ENCODE results near the gene CHAD. TPM values are rescaled to one million over a fixed set of nuclear protein-coding genes. Genes with fewer than 3 reads are reported as not detected.

CHAD gene
- total and polyA plus RNA-seq, 2 donors (not counting 1 experiment from before 2014, with no cell fraction given), result 3.5 to 4.4 TPM

DNA sequence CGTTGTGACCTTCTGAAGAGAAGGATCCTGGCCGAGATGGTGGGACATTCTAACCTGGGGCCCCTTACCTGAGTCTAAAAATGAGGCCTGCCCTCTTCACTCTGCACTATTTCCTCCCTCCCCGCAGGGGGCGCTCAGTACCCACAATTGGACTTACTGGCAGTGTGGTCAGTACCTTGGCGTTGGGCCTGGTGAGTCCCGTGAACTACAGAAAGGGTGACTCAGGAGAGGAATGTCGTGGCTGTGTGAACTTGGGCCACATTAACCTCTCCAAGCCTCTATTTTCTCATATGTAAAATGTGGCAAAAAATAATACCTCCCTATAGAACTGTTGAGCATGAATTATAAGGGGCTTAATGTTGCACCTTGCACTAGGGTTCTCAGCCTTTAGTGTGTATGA is 13.8 kb upstream of the CHAD start:
- Histone ChIP-seq H3K27me3 (replicated peaks in 1 of 4; ENCODE audit: control extremely low read depth in 1 of 4, control insufficient read depth in 3 of 4, insufficient read depth in 4 of 4, low read length in 3 of 4) (peaks cover 0 to under 1% (median 0%) of the 10 kb centered on the region in 4 experiments), H3K4me1 (ENCODE audit: control insufficient read depth in 2 of 2, insufficient read depth in 2 of 2, low read length in 2 of 2) (peaks cover 13 to 22% of the 10 kb centered on the region in 2 donors), H3K36me3 (replicated peaks in 1 of 2; ENCODE audit: control extremely low read depth in 1 of 2, control insufficient read depth in 1 of 2, extremely low read depth in 1 of 2, insufficient read depth in 2 of 2, low read length in 1 of 2) (peaks cover 6 to 43% of the 10 kb centered on the region in 2 experiments), H3K4me3 (ENCODE audit: control extremely low read depth in 1 of 5, extremely low read depth in 1 of 5, insufficient read depth in 1 of 5, low read depth in 2 of 5, low read length in 4 of 5) (no peak overlapping the region), H3K9me3 (ENCODE audit: control extremely low read depth in 1 of 3, control insufficient read depth in 2 of 3, insufficient read depth in 1 of 3, low read length in 2 of 3) (no peaks in the 10 kb centered on the region), H3K79me2 (ENCODE audit: control insufficient read depth, insufficient read depth, low read length) (no peaks in the 10 kb centered on the region), H3K4me2 (replicated peaks; ENCODE audit: low read depth, low read length, poor library complexity, severe bottlenecking) (no peak overlapping the region), H4K20me1 (ENCODE audit: control insufficient read depth, insufficient read depth, low read length, poor library complexity, severe bottlenecking) (peaks cover 8% of the 10 kb centered on the region), H3K9ac (ENCODE audit: low read length) (no peak overlapping the region), H3K27ac (ENCODE audit: low read length in 2 of 2) (no peak overlapping the region), H2AFZ (ENCODE audit: insufficient read depth, low read depth, low read length, poor library complexity, severe bottlenecking) (no peak overlapping the region)
- CTCF ChIA-PET, result interaction anchor here (0.6 to 4.1 kb wide), 10 partner anchors 10 to 212 kb away, joined by 3 to 19 read pairs (median 5); partner anchors contain the start of gene LRRC59
- DNase-seq, result peak; percentile 68
- Mint-ChIP-seq H3K27ac (peak overlapping the region; percentile 15), H3K4me1 (peaks cover 24% of the 10 kb centered on the region), H3K27me3 (no peaks in the 10 kb centered on the region), H3K9me3 (ENCODE audit: insufficient read depth) (no peaks in the 10 kb centered on the region), H3K4me3 (no peak overlapping the region)
- ATAC-seq (ENCODE audit: low read depth), result peak; percentile 8
- 50% methylated on average over 2 of the region's 7 CpGs for WGBS (ENCODE audit: insufficient coverage)
- intact Hi-C loops (cut with micrococcal nuclease), result loop anchor here (5.0 kb wide), 1 partner anchor 215 kb away; no protein-coding TSS in a partner anchor
- POLR2A ChIA-PET, result no interaction called here
- TF ChIP-seq EZH2 (IDR thresholded peaks at IDR 0.05; ENCODE audit: borderline replicate concordance, insufficient read depth, low read depth, low read length, poor library complexity, severe bottlenecking), result no peak
- TF ChIP-seq, protein P1, sequence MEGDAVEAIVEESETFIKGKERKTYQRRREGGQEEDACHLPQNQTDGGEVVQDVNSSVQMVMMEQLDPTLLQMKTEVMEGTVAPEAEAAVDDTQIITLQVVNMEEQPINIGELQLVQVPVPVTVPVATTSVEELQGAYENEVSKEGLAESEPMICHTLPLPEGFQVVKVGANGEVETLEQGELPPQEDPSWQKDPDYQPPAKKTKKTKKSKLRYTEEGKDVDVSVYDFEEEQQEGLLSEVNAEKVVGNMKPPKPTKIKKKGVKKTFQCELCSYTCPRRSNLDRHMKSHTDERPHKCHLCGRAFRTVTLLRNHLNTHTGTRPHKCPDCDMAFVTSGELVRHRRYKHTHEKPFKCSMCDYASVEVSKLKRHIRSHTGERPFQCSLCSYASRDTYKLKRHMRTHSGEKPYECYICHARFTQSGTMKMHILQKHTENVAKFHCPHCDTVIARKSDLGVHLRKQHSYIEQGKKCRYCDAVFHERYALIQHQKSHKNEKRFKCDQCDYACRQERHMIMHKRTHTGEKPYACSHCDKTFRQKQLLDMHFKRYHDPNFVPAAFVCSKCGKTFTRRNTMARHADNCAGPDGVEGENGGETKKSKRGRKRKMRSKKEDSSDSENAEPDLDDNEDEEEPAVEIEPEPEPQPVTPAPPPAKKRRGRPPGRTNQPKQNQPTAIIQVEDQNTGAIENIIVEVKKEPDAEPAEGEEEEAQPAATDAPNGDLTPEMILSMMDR (IDR thresholded peaks at IDR 0.05), result peak; percentile 79

DNA sequence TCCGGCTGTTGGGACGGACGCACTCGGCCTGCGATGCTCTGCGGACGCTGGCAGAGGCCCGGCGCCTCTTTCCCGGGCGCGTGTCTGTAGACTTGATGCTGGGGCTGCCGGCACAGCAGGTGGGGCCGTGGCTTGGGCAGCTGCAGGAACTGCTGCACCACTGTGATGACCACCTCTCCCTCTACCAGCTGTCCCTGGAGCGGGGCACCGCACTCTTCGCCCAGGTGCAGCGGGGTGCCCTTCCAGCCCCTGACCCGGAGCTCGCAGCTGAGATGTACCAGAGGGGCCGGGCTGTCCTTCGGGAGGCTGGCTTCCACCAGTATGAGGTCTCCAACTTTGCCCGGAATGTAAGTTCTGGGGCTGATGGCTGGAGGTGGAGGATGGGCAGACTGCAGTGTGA is 13.4 kb upstream of the CHAD start:
- H3K9me3 ChIP-seq (ENCODE audit: control extremely low read depth in 1 of 3, control insufficient read depth in 2 of 3, insufficient read depth in 1 of 3, low read length in 2 of 3), result no peaks in the 10 kb centered on the region
- H3K4me2 ChIP-seq (replicated peaks; ENCODE audit: low read depth, low read length, poor library complexity, severe bottlenecking), result no peak overlapping the region
- ATAC-seq (ENCODE audit: low read depth) (no peak), DNase-seq (no peak)
- H2AFZ ChIP-seq (ENCODE audit: insufficient read depth, low read depth, low read length, poor library complexity, severe bottlenecking), result no peak overlapping the region
- peaks cover 6 to 43% of the 10 kb centered on the region in 2 experiments for H3K36me3 ChIP-seq (replicated peaks in 1 of 2; ENCODE audit: control extremely low read depth in 1 of 2, control insufficient read depth in 1 of 2, extremely low read depth in 1 of 2, insufficient read depth in 2 of 2, low read length in 1 of 2)
- peaks cover 0 to 4% (median 0%) of the 10 kb centered on the region in 4 experiments for H3K27me3 ChIP-seq (replicated peaks in 1 of 4; ENCODE audit: control extremely low read depth in 1 of 4, control insufficient read depth in 3 of 4, insufficient read depth in 4 of 4, low read length in 3 of 4)
- peaks cover 13 to 22% of the 10 kb centered on the region in 2 donors for H3K4me1 ChIP-seq (ENCODE audit: control insufficient read depth in 2 of 2, insufficient read depth in 2 of 2, low read length in 2 of 2)
- H3K4me3 Mint-ChIP-seq, result no peak overlapping the region
- 96% methylated on average over 20 of the region's 23 CpGs for WGBS (ENCODE audit: insufficient coverage)
- H3K27ac ChIP-seq (ENCODE audit: low read length in 2 of 2), result no peak overlapping the region
- no peaks in the 10 kb centered on the region for H3K9me3 Mint-ChIP-seq (ENCODE audit: insufficient read depth)
- POLR2A ChIA-PET, result no interaction called here
- no peak overlapping the region for H3K9ac ChIP-seq (ENCODE audit: low read length)
- no peaks in the 10 kb centered on the region for H3K27me3 Mint-ChIP-seq
- peaks cover 8% of the 10 kb centered on the region for H4K20me1 ChIP-seq (ENCODE audit: control insufficient read depth, insufficient read depth, low read length, poor library complexity, severe bottlenecking)
- H3K4me1 Mint-ChIP-seq, result peaks cover 24% of the 10 kb centered on the region
- H3K4me3 ChIP-seq (ENCODE audit: control extremely low read depth in 1 of 5, extremely low read depth in 1 of 5, insufficient read depth in 1 of 5, low read depth in 2 of 5, low read length in 4 of 5), result no peak overlapping the region
- CTCF ChIA-PET, result interaction anchor here (0.8 to 4.1 kb wide), 6 partner anchors 10 to 213 kb away, joined by 3 to 19 read pairs (median 6); partner anchors contain the start of gene LRRC59
- intact Hi-C loops (cut with micrococcal nuclease), result loop anchor here (5.0 kb wide), 1 partner anchor 215 kb away; no protein-coding TSS in a partner anchor
- no peaks in the 10 kb centered on the region for H3K79me2 ChIP-seq (ENCODE audit: control insufficient read depth, insufficient read depth, low read length)
- no peak overlapping the region for H3K27ac Mint-ChIP-seq
- TF ChIP-seq EZH2 (IDR thresholded peaks at IDR 0.05; ENCODE audit: borderline replicate concordance, insufficient read depth, low read depth, low read length, poor library complexity, severe bottlenecking), result no peak
- TF ChIP-seq, protein P1 (IDR thresholded peaks at IDR 0.05), result no peak
